T-helper 1 cell treated with Interleukin-12 subunit alpha and Interleukin-12 subunit beta and Interleukin-4 antibody, amounts not matched to agents 30 μg/mL and 1 μg/mL, for 36 hours (primary cell): ENCODE data around the gene NEK1.

ENCODE experiments used
- H3K27ac Mint-ChIP-seq: one replicate; pipeline ENCODE4 v1.8.0; 2021; ENCODE audit warnings: mild to moderate bottlenecking, mixed read lengths
- H3K27me3 Mint-ChIP-seq: one replicate; pipeline ENCODE4 v1.8.0; 2021; ENCODE audit warnings: low read depth, mixed read lengths
- H3K36me3 Mint-ChIP-seq: one replicate; pipeline ENCODE4 v1.8.0; 2021; ENCODE audit warnings: low read depth, mixed read lengths
- H3K4me1 Mint-ChIP-seq: one replicate; pipeline ENCODE4 v1.8.0; 2021; ENCODE audit warnings: low read depth, mixed read lengths
- H3K4me3 Mint-ChIP-seq: one replicate; pipeline ENCODE4 v1.8.0; 2021; ENCODE audit warnings: mild to moderate bottlenecking, moderate library complexity, mixed read lengths
- H3K9me3 Mint-ChIP-seq: one replicate; pipeline ENCODE4 v1.8.0; 2021; ENCODE audit warnings: mixed read lengths

NEK1 gene

GRCh38 chr4:169619958-169620879 is 7.8 kb upstream of the NEK1 start, which contains the start of gene CLCN3:
Gene CLCN3, plus strand, starts transcription at chr4:169620578. Its CDS starts 15,351 bp downstream, at chr4:169635929.
- no peaks in the 10 kb centered on the region for H3K27me3 Mint-ChIP-seq
- peak within 1 kb of the TSS; percentile 97 for H3K4me3 Mint-ChIP-seq
- peaks cover 55% of the 10 kb centered on the region for H3K4me1 Mint-ChIP-seq
- peaks cover 6% of the 10 kb centered on the region for H3K36me3 Mint-ChIP-seq
- H3K9me3 Mint-ChIP-seq = no peaks in the 10 kb centered on the region
- peak within 1 kb of the TSS; percentile 100 for H3K27ac Mint-ChIP-seq

- no peaks in the 10 kb centered on the region for H3K9me3 Mint-ChIP-seq
- peaks cover 3% of the 10 kb centered on the region for H3K36me3 Mint-ChIP-seq
- H3K4me1 Mint-ChIP-seq = peaks cover 53% of the 10 kb centered on the region
- peak overlapping the region; percentile 100 for H3K27ac Mint-ChIP-seq
- H3K4me3 Mint-ChIP-seq = peak overlapping the region; percentile 97
- no peaks in the 10 kb centered on the region for H3K27me3 Mint-ChIP-seq
Measured at GRCh38 chr4:169619518-169619957, 7.2 kb upstream of the NEK1 start.

- no peaks in the 10 kb centered on the region for H3K27me3 Mint-ChIP-seq
- H3K4me3 Mint-ChIP-seq = peak overlapping the region; percentile 97
- H3K9me3 Mint-ChIP-seq = no peaks in the 10 kb centered on the region
- peaks cover 53% of the 10 kb centered on the region for H3K4me1 Mint-ChIP-seq
- peaks cover 3% of the 10 kb centered on the region for H3K36me3 Mint-ChIP-seq
- H3K27ac Mint-ChIP-seq = peak overlapping the region; percentile 100
Measured at GRCh38 chr4:169618986-169619385, 6.6 kb upstream of the NEK1 start.

GRCh38 chr4:169618286-169618685 is 5.9 kb upstream of the NEK1 start:
- no peaks in the 10 kb centered on the region for H3K36me3 Mint-ChIP-seq
- H3K9me3 Mint-ChIP-seq = no peaks in the 10 kb centered on the region
- H3K4me1 Mint-ChIP-seq = peaks cover 50% of the 10 kb centered on the region
- peak overlapping the region; percentile 97 for H3K4me3 Mint-ChIP-seq
- H3K27me3 Mint-ChIP-seq = no peaks in the 10 kb centered on the region
- H3K27ac Mint-ChIP-seq = peak overlapping the region; percentile 47

GRCh38 chr4:169617306-169617705 is 4.9 kb upstream of the NEK1 start:
- H3K36me3 Mint-ChIP-seq = no peaks in the 10 kb centered on the region
- H3K9me3 Mint-ChIP-seq = no peaks in the 10 kb centered on the region
- H3K27ac Mint-ChIP-seq = no peak overlapping the region
- no peaks in the 10 kb centered on the region for H3K27me3 Mint-ChIP-seq
- no peak overlapping the region for H3K4me3 Mint-ChIP-seq
- peaks cover 52% of the 10 kb centered on the region for H3K4me1 Mint-ChIP-seq

- no peaks in the 10 kb centered on the region for H3K9me3 Mint-ChIP-seq
- H3K4me1 Mint-ChIP-seq = peaks cover 48% of the 10 kb centered on the region
- H3K27me3 Mint-ChIP-seq = no peaks in the 10 kb centered on the region
- H3K27ac Mint-ChIP-seq = no peak overlapping the region
- no peaks in the 10 kb centered on the region for H3K36me3 Mint-ChIP-seq
- no peak overlapping the region for H3K4me3 Mint-ChIP-seq
Measured at GRCh38 chr4:169616846-169617245, 4.5 kb upstream of the NEK1 start.

- Mint-ChIP-seq H3K27me3 (no peaks in the 10 kb centered on the region), H3K36me3 (no peaks in the 10 kb centered on the region), H3K4me3 (no peak overlapping the region), H3K27ac (peak overlapping the region; percentile 58), H3K9me3 (no peaks in the 10 kb centered on the region), H3K4me1 (peaks cover 55% of the 10 kb centered on the region)
Measured at GRCh38 chr4:169615467-169616106, 3.2 kb upstream of the NEK1 start.

GRCh38 chr4:169612871-169613859 is 782 bp upstream of the NEK1 start:
- Mint-ChIP-seq H3K27ac (peak overlapping the region; percentile 95), H3K27me3 (no peaks in the 10 kb centered on the region), H3K4me1 (peaks cover 44% of the 10 kb centered on the region), H3K9me3 (no peaks in the 10 kb centered on the region), H3K36me3 (no peaks in the 10 kb centered on the region), H3K4me3 (peak overlapping the region; percentile 95)

GRCh38 chr4:169611157-169611556 is 1.2 kb downstream of the NEK1 start:
- Mint-ChIP-seq H3K4me1 (peaks cover 39% of the 10 kb centered on the region), H3K4me3 (peak overlapping the region; percentile 95), H3K36me3 (peaks cover 6% of the 10 kb centered on the region), H3K9me3 (no peaks in the 10 kb centered on the region), H3K27ac (peak overlapping the region; percentile 21), H3K27me3 (no peaks in the 10 kb centered on the region)

- H3K4me3 Mint-ChIP-seq = no peak overlapping the region
- no peaks in the 10 kb centered on the region for H3K27me3 Mint-ChIP-seq
- H3K9me3 Mint-ChIP-seq = no peaks in the 10 kb centered on the region
- H3K4me1 Mint-ChIP-seq = peaks cover 29% of the 10 kb centered on the region
- H3K36me3 Mint-ChIP-seq = peaks cover 18% of the 10 kb centered on the region
- H3K27ac Mint-ChIP-seq = peak overlapping the region; percentile 6
Measured at GRCh38 chr4:169604903-169605331, 7.5 kb downstream of the NEK1 start.

GRCh38 chr4:169604131-169604900 is 8.1 kb downstream of the NEK1 start:
- peaks cover 29% of the 10 kb centered on the region for H3K4me1 Mint-ChIP-seq
- peaks cover 18% of the 10 kb centered on the region for H3K36me3 Mint-ChIP-seq
- H3K9me3 Mint-ChIP-seq = no peaks in the 10 kb centered on the region
- H3K27me3 Mint-ChIP-seq = no peaks in the 10 kb centered on the region
- no peak overlapping the region for H3K4me3 Mint-ChIP-seq
- H3K27ac Mint-ChIP-seq = peak overlapping the region; percentile 13

GRCh38 chr4:169603312-169603711 is 9.1 kb downstream of the NEK1 start:
- peaks cover 19% of the 10 kb centered on the region for H3K36me3 Mint-ChIP-seq
- H3K27me3 Mint-ChIP-seq = no peaks in the 10 kb centered on the region
- H3K4me1 Mint-ChIP-seq = peaks cover 29% of the 10 kb centered on the region
- H3K27ac Mint-ChIP-seq = no peak overlapping the region
- no peak overlapping the region for H3K4me3 Mint-ChIP-seq
- H3K9me3 Mint-ChIP-seq = no peaks in the 10 kb centered on the region

GRCh38 chr4:169601016-169601771 is 11.2 kb downstream of the NEK1 start:
- H3K4me1 Mint-ChIP-seq = peaks cover 23% of the 10 kb centered on the region
- H3K36me3 Mint-ChIP-seq = peaks cover 16% of the 10 kb centered on the region
- no peak overlapping the region for H3K4me3 Mint-ChIP-seq
- no peaks in the 10 kb centered on the region for H3K27me3 Mint-ChIP-seq
- H3K9me3 Mint-ChIP-seq = no peaks in the 10 kb centered on the region
- H3K27ac Mint-ChIP-seq = no peak overlapping the region
